Hepatic stellate cell (primary cell): ENCODE data around the gene MAPK1.
"Not testable (repeated sequence)": the region's sequence is repeated elsewhere in the genome, so short reads cannot be mapped to it uniquely, and the experiment has no call there.

Experiments used
- DNase-seq: peaks from one replicate; pipeline ENCODE4 v3.0.0; 2011; ENCODE audit warnings: low spot score

MAPK1 gene

GRCh38 chr22:21725956-21726649 is 141.3 kb downstream of the MAPK1 start:
- DNase-seq = no peak

GRCh38 chr22:21724496-21724895 is 142.9 kb downstream of the MAPK1 start:
- not testable (repeated sequence) for DNase-seq

- not testable (repeated sequence) for DNase-seq
These were observed 146.1 kb downstream of the MAPK1 start for GRCh38 chr22:21721195-21721852.

GRCh38 chr22:21720191-21720859 is 147.1 kb downstream of the MAPK1 start:
- not testable (repeated sequence) for DNase-seq

GRCh38 chr22:21719024-21719423 is 148.4 kb downstream of the MAPK1 start:
- DNase-seq = no peak

GRCh38 chr22:21718499-21718898 is 148.9 kb downstream of the MAPK1 start:
- DNase-seq = no peak

- not testable (repeated sequence) for DNase-seq
These were observed 150.9 kb downstream of the MAPK1 start for GRCh38 chr22:21716395-21717122.

GRCh38 chr22:21714786-21715185 is 152.7 kb downstream of the MAPK1 start:
- DNase-seq = no peak

- DNase-seq = no peak
These were observed 153.2 kb downstream of the MAPK1 start for GRCh38 chr22:21714059-21714770.

GRCh38 chr22:21713428-21714058 is 153.9 kb downstream of the MAPK1 start:
- DNase-seq = no peak

- peak; percentile 89 for DNase-seq
These were observed 154.6 kb downstream of the MAPK1 start for GRCh38 chr22:21712751-21713427.

GRCh38 chr22:21711851-21712250 is 155.6 kb downstream of the MAPK1 start:
- DNase-seq = no peak

- DNase-seq = no peak
These were observed 157.3 kb downstream of the MAPK1 start for GRCh38 chr22:21710156-21710555.

GRCh38 chr22:21709688-21710087 is 157.8 kb downstream of the MAPK1 start:
- no peak for DNase-seq

GRCh38 chr22:21708960-21709359 is 158.5 kb downstream of the MAPK1 start:
- DNase-seq = no peak

GRCh38 chr22:21707677-21708076 is 159.8 kb downstream of the MAPK1 start:
- no peak for DNase-seq
